Spleen (tissue), 11 donors: ENCODE measurements around the gene TMEM53. TPM values are rescaled to one million over a fixed set of nuclear protein-coding genes. Genes with fewer than 3 reads are reported as not detected.
"Not testable (repeated sequence)": the region's sequence is repeated elsewhere in the genome, so short reads cannot be mapped to it uniquely, and the experiment has no call there.

ENCODE experiments used
- DNase-seq: peaks from one replicate; pipeline ENCODE4 v3.0.0-alpha.2; 2020
- H3K27ac ChIP-seq, 8 donors: fragments of 200-600 bp; sonication (generic) in 7 of 8; 1 replicate in 4 of 8; 2 replicates in 4 of 8; pipeline versions ENCODE4 v1.5.0 to v1.8.0; 2016 to 2021; ENCODE audit warnings: inconsistent platforms in 4 of 8, mild to moderate bottlenecking in 4 of 8, moderate library complexity in 1 of 8
- H3K27me3 ChIP-seq, 7 donors: fragments of 200-600 bp; sonication (generic) in 6 of 7; replicated peaks in 1 of 7; 1 replicate in 4 of 7; 2 replicates in 3 of 7; pipeline versions ENCODE4 v1.5.0 to v1.8.0; 2016 to 2021; ENCODE audit warnings: inconsistent platforms in 3 of 7, mild to moderate bottlenecking in 1 of 7
- H3K36me3 ChIP-seq, 6 donors: fragments of 200-600 bp; sonication (generic) in 5 of 6; 1 replicate in 4 of 6; 2 replicates in 2 of 6; pipeline versions ENCODE4 v1.5.0 to v1.8.0; 2016 to 2021; ENCODE audit warnings: inconsistent platforms in 2 of 6
- H3K4me1 ChIP-seq, 6 donors: fragments of 200-600 bp; sonication (generic) in 5 of 6; 1 replicate in 3 of 6; 2 replicates in 3 of 6; pipeline versions ENCODE4 v1.5.0 to v1.8.0; 2016 to 2021; ENCODE audit warnings: inconsistent platforms in 3 of 6
- H3K4me3 ChIP-seq, 8 donors: fragments of 200-600 bp; sonication (generic) in 7 of 8; 1 replicate in 4 of 8; 2 replicates in 4 of 8; pipeline versions ENCODE4 v1.5.0 to v1.8.0; 2016 to 2021; ENCODE audit warnings: inconsistent platforms in 4 of 8, mild to moderate bottlenecking in 4 of 8, moderate library complexity in 2 of 8
- H3K9me3 ChIP-seq, 8 donors: fragments of 200-600 bp; sonication (generic) in 7 of 8; 1 replicate in 4 of 8; 2 replicates in 4 of 8; pipeline versions ENCODE4 v1.5.0 to v1.8.0; 2016 to 2021; ENCODE audit warnings: inconsistent platforms in 4 of 8
- POLR2A ChIP-seq, 3 donors: fragments of 450-650 bp; IDR thresholded peaks; one replicate each; pipeline ENCODE4 v1.5.1; 2017; ENCODE audit warnings: antibody characterized with exemption in 3 of 3, mild to moderate bottlenecking in 1 of 3
- POLR2AphosphoS5 ChIP-seq, 3 donors: sonication (generic); formaldehyde crosslinking; IDR thresholded peaks; one replicate each; pipeline ENCODE4 v1.5.1; 2017; ENCODE audit warnings: antibody characterized with exemption in 3 of 3
- WGBS, 5 donors: extraction: QIAGEN DNeasy Blood & Tissue Kit in 3 of 5; methylation state at CpG; one replicate each; pipeline versions ENCODE4 v1.1.5 to v1.1.7; 2013 to 2018; 5-methylcytosine and 5-hydroxymethylcytosine counted together
- intact Hi-C: fragments of 100-400 bp; cut with DNase I; formaldehyde crosslinking; loops from one replicate; pipeline ENCODE4 v1.15.0; 2023; ENCODE audit warnings: low total_unique reads
- polyA plus RNA-seq, 3 donors: library from polyadenylated mRNA; stranded (reverse); fragments of 200-250 nt; gene quantifications; one replicate each; pipeline ENCODE4 v1.2.1, GENCODE V29; 2013
- total RNA-seq, 7 donors: library from RNA; depleted of rRNA in 3 of 7; stranded (reverse); fragments of >200 nt in 3 of 7; fragmentation: NEBNext Ultra II Directional in 4 of 7; extraction: Animal tissue kit (Norgen Biotek cat#: 25700) in 4 of 7; gene quantifications; one replicate each; pipeline versions ENCODE4 v1.1.0 to v1.2.1, GENCODE V29; 2016 to 2021
- TF ChIP-seq, protein P1 (sequence below), 11 experiments: fragments of 200-600 bp in 7 of 11; fragments of 450-650 bp in 4 of 11; sonication (generic) in 4 of 11; IDR thresholded peaks in 8 of 11; conservative IDR thresholded peaks in 3 of 11; 1 replicate in 7 of 11; 2 replicates in 4 of 11; pipeline versions ENCODE4 v1.4.0 to v1.8.0; 2016 to 2021; ENCODE audit warnings: antibody characterized with exemption in 11 of 11, inconsistent platforms in 4 of 11, mild to moderate bottlenecking in 1 of 11
- donor health status: healthy with polysubstance abuse.
- donor health status: DM: no; HTN: no; CAD: no; lungs with moderate emphysema.
- donor health status: DM: no; HTN: no; CAD: no.
- donor health status: Bipolar disorder and iron deficiency.
- donor health status: healthy.
- donor health status: DM: no; HTN: no; CAD: no.
- donor health status: DM: yes; HTN: yes; CAD: no.

Gene TMEM53
- total and polyA plus RNA-seq, 10 donors = 4.3 to 7.5 (median 5.4) TPM

DNA sequence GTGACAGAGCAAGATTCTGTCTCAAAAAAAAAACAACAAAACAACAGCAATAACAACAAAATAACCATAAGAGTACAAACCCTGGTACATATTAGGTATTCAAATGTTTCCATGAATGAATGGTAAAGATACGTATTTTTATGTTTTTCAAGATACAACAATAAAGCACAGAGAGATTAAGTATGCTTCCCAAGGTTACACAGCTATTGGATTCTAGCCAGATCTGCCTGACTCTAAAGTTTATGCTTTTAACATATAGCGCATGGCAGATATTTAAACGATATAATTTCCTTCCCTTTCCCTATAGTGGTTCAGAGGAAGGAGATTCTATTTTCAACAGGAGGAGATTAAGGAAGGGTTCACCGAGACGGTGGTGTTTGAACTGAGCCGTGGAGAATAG is 31.2 kb upstream of the TMEM53 start:
- DNase-seq = no peak
- Histone ChIP-seq H3K9me3 (no peaks in the 10 kb centered on the region), H3K27ac (no peak overlapping the region), H3K4me3 (no peak overlapping the region), H3K36me3 (no peaks in the 10 kb centered on the region), H3K4me1 (peaks cover 0 to 17% (median 9%) of the 10 kb centered on the region in 6 donors), H3K27me3 (no peaks in the 10 kb centered on the region)
- intact Hi-C loops = no loop called here
- TF ChIP-seq POLR2AphosphoS5 (IDR thresholded peaks at IDR 0.05) (no peak), POLR2A (IDR thresholded peaks at IDR 0.05) (no peak)
- TF ChIP-seq, protein P1, sequence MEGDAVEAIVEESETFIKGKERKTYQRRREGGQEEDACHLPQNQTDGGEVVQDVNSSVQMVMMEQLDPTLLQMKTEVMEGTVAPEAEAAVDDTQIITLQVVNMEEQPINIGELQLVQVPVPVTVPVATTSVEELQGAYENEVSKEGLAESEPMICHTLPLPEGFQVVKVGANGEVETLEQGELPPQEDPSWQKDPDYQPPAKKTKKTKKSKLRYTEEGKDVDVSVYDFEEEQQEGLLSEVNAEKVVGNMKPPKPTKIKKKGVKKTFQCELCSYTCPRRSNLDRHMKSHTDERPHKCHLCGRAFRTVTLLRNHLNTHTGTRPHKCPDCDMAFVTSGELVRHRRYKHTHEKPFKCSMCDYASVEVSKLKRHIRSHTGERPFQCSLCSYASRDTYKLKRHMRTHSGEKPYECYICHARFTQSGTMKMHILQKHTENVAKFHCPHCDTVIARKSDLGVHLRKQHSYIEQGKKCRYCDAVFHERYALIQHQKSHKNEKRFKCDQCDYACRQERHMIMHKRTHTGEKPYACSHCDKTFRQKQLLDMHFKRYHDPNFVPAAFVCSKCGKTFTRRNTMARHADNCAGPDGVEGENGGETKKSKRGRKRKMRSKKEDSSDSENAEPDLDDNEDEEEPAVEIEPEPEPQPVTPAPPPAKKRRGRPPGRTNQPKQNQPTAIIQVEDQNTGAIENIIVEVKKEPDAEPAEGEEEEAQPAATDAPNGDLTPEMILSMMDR (IDR thresholded peaks at IDR 0.05 in 8 of 11, conservative IDR thresholded peaks at IDR 0.05 in 3 of 11) = no peak
- WGBS, 5 donors = 66 to 72% (median 68%) methylated on average over 6 of the region's 6 CpGs

DNA sequence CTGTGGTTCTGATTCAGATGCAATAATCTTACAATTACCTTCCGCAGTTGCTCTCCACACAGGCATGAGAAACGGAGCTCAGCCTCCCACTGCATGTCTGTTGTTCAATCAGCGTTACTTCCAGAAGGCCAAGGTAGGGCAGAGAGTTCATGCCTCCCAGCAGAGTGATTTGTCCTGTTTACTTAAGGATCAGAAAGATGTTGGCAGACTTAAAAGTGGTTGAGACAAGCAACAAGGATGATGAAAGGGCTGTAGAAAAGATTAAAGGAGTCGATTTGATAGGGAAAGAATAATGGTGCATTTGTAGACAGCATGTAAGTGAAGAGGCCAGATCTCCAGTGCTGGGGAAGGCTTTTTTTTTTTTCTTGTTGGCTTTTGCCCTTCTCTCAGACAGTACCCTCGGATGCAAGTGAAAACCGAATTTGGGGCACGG is 26.9 kb upstream of the TMEM53 start:
- no peaks in the 10 kb centered on the region for H3K36me3 ChIP-seq
- H3K27me3 ChIP-seq = no peaks in the 10 kb centered on the region
- no peak for DNase-seq
- TF ChIP-seq, protein P1 (IDR thresholded peaks at IDR 0.05 in 8 of 11, conservative IDR thresholded peaks at IDR 0.05 in 3 of 11) = no peak
- TF ChIP-seq POLR2AphosphoS5 (IDR thresholded peaks at IDR 0.05) (no peak), POLR2A (IDR thresholded peaks at IDR 0.05) (no peak)
- no peaks in the 10 kb centered on the region for H3K9me3 ChIP-seq
- no peak overlapping the region for H3K27ac ChIP-seq
- 78 to 92% (median 86%) methylated on average over 7 of the region's 7 CpGs for WGBS, 5 donors
- H3K4me3 ChIP-seq = no peak overlapping the region
- intact Hi-C loops = no loop called here
- H3K4me1 ChIP-seq = peaks cover 0 to 29% (median 25%) of the 10 kb centered on the region in 6 donors

DNA sequence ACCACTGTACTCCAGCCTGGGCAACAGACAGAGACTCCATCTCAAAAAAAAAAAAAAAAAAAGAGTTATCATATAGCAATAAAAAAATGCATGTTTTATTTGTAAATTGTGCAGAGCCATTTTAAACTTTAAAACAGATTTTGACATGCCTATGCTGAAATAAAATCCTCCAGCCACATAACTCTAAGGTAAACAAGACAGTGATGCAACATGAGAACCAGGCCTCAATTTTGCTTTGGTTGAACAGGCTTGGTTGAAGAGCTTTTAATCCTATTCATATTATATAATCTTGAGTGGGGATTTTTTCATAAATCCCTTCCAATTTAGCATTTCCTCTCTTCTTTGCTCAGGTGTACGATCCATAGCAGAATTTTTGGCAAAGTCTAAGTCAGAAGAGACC is 26.3 kb upstream of the TMEM53 start:
- no peak for DNase-seq
- TF ChIP-seq, protein P1 (IDR thresholded peaks at IDR 0.05 in 8 of 11, conservative IDR thresholded peaks at IDR 0.05 in 3 of 11) = no peak
- TF ChIP-seq POLR2A (IDR thresholded peaks at IDR 0.05) (no peak), POLR2AphosphoS5 (IDR thresholded peaks at IDR 0.05) (no peak)
- no peak overlapping the region for H3K4me3 ChIP-seq
- H3K36me3 ChIP-seq = no peaks in the 10 kb centered on the region
- no peaks in the 10 kb centered on the region for H3K9me3 ChIP-seq
- WGBS, 5 donors = 67 to 96% (median 91%) methylated on average over 1 of the region's 1 CpG
- H3K27me3 ChIP-seq = no peaks in the 10 kb centered on the region
- peaks cover 0 to 35% (median 28%) of the 10 kb centered on the region in 6 donors for H3K4me1 ChIP-seq
- intact Hi-C loops = no loop called here
- no peak overlapping the region for H3K27ac ChIP-seq

DNA sequence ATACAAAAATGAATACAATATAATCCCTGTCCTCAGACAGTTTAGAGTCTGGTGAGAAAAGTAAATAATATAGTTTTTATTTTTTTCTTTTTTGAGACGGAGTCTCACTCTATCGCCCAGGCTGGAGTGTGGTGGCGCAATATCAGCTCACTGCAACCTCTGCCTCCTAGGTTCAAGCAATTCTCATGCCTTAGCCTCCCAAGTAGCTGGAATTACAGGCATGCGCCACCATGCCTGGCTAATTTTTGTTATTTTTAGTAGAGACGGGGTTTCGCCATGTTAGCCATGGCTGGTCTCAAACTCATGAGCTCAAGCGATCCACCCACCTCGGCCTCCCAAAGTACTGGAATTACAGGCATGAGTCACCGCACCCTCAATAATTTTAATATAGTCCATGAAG is 25.1 kb upstream of the TMEM53 start:
- H3K27me3 ChIP-seq, intact Hi-C loops, H3K27ac ChIP-seq, H3K4me3 ChIP-seq, H3K36me3 ChIP-seq, H3K9me3 ChIP-seq: not testable (repeated sequence)
- DNase-seq = peak; percentile 29
- H3K4me1 ChIP-seq = peaks cover 0 to 46% (median 31%) of the 10 kb centered on the region in 6 donors
- WGBS, 5 donors = 89 to 97% (median 91%) methylated on average over 9 of the region's 9 CpGs

DNA sequence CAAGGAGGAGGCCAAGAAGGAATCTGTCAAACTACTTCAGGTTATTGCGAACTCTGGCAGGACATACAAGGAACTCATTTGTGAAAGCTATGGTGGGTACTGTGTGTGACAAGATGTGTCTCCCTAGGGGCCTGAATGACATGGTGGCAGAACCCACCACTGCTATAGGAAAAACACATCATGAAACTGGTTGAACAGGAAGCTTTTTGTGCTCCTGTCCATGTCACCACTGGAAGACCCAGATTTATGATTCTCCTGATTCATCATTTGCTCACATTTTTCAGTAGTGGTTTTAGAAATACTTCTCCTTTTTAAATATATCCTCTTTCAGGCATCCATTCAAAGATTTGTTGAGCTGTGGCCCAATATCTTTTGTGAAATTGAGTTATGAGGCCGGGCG is 23.9 kb upstream of the TMEM53 start:
- Histone ChIP-seq H3K27me3 (no peaks in the 10 kb centered on the region), H3K4me3 (no peak overlapping the region), H3K4me1 (peaks cover 0 to 46% (median 31%) of the 10 kb centered on the region in 6 donors), H3K36me3 (no peaks in the 10 kb centered on the region), H3K9me3 (no peaks in the 10 kb centered on the region), H3K27ac (peak overlapping the region in 4 of 8 donors; percentile 8 to 79 (median 38))
- 51 to 77% (median 58%) methylated on average over 3 of the region's 3 CpGs for WGBS, 5 donors
- intact Hi-C loops = no loop called here
- TF ChIP-seq POLR2AphosphoS5 (IDR thresholded peaks at IDR 0.05) (no peak), POLR2A (IDR thresholded peaks at IDR 0.05) (no peak)
- TF ChIP-seq, protein P1 (IDR thresholded peaks at IDR 0.05 in 8 of 11, conservative IDR thresholded peaks at IDR 0.05 in 3 of 11) = no peak
- no peak for DNase-seq
